Neural crest cell (in vitro differentiated cells): Measurements from ENCODE around the gene FAM81A. TPM values are rescaled to one million over a fixed set of nuclear protein-coding genes. Genes with fewer than 3 reads are reported as not detected.

ENCODE experiments used
- DNase-seq: peaks from one replicate; pipeline ENCODE4 v3.0.0; 2021; ENCODE audit warnings: low read depth, mixed read lengths, low spot score
- H3K27ac Mint-ChIP-seq: one replicate; pipeline ENCODE4 v1.8.0; 2021; ENCODE audit warnings: mild to moderate bottlenecking, mixed read lengths; ENCODE audit not compliant: unreplicated experiment
- H3K27me3 Mint-ChIP-seq: 2 replicates; pipeline ENCODE4 v1.8.0; 2021; ENCODE audit warnings: low read depth, mild to moderate bottlenecking, mixed read lengths
- H3K36me3 Mint-ChIP-seq: 2 replicates; pipeline ENCODE4 v1.8.0; 2021; ENCODE audit warnings: low read depth, mild to moderate bottlenecking, mixed read lengths
- H3K4me1 Mint-ChIP-seq: 2 replicates; pipeline ENCODE4 v1.8.0; 2021; ENCODE audit warnings: mixed read lengths
- H3K4me3 Mint-ChIP-seq: one replicate; pipeline ENCODE4 v1.8.0; 2021; ENCODE audit warnings: mild to moderate bottlenecking, mixed read lengths
- H3K9me3 Mint-ChIP-seq: 2 replicates; pipeline ENCODE4 v1.8.0; 2021; ENCODE audit warnings: mixed read lengths
- CTCF ChIP-seq: fragments of 200-600 bp; sonication (generic); conservative IDR thresholded peaks from 2 replicates; pipeline ENCODE4 v1.5.0; 2021; ENCODE audit warnings: antibody characterized with exemption, mild to moderate bottlenecking
- long read RNA-seq: library from polyadenylated mRNA; unstranded; transcript quantifications from one replicate; pipeline ENCODE4 v2.0.0, GENCODE V29; 2020
- total RNA-seq: library from RNA; stranded (reverse); gene quantifications from 2 replicates; pipeline ENCODE4 v1.2.1, GENCODE V29; 2021

The FAM81A gene
- 3.8 and 4.2 TPM in 2 replicates for total RNA-seq
- long read RNA-seq, transcript FAM81A-201 (9 exons, 3,465 nt), result major isoform, 5 of 8 reads
- long read RNA-seq, partial matches to known transcripts, result 1 of 8 reads
- long read RNA-seq, other reads (novel, unspliced or antisense), result 1 of 8 reads

GRCh38 chr15:59437817-59438624 lies at the start of gene FAM81A:
FAM81A (plus strand) TSS chr15:59438186; CDS start chr15:59458627, 20,441 bp downstream.
- no peaks in the 10 kb centered on the region for H3K36me3 Mint-ChIP-seq
- H3K9me3 Mint-ChIP-seq, result no peaks in the 10 kb centered on the region
- no peak for TF ChIP-seq CTCF
- H3K4me1 Mint-ChIP-seq, result peaks cover 19% of the 10 kb centered on the region
- peaks cover 63% of the 10 kb centered on the region for H3K27me3 Mint-ChIP-seq
- peak within 1 kb of the TSS; percentile 91 for H3K4me3 Mint-ChIP-seq
- DNase-seq, result peak; percentile 68
- no peak within 1 kb of the TSS for H3K27ac Mint-ChIP-seq

- Mint-ChIP-seq H3K36me3 (no peaks in the 10 kb centered on the region), H3K27me3 (no peaks in the 10 kb centered on the region), H3K9me3 (no peaks in the 10 kb centered on the region), H3K27ac (no peak overlapping the region), H3K4me3 (no peak overlapping the region), H3K4me1 (no peaks in the 10 kb centered on the region)
- no peak for DNase-seq
- TF ChIP-seq CTCF, result no peak
Observed at GRCh38 chr15:59388670-59389069, 49.3 kb upstream of the FAM81A start.

GRCh38 chr15:59392299-59392698 lies 45.7 kb upstream of the FAM81A start:
- no peaks in the 10 kb centered on the region for H3K9me3 Mint-ChIP-seq
- no peaks in the 10 kb centered on the region for H3K36me3 Mint-ChIP-seq
- H3K27ac Mint-ChIP-seq, result no peak overlapping the region
- no peaks in the 10 kb centered on the region for H3K4me1 Mint-ChIP-seq
- no peak for DNase-seq
- H3K4me3 Mint-ChIP-seq, result no peak overlapping the region
- peaks cover 2% of the 10 kb centered on the region for H3K27me3 Mint-ChIP-seq
- TF ChIP-seq CTCF, result no peak

- Mint-ChIP-seq H3K36me3 (no peaks in the 10 kb centered on the region), H3K4me1 (no peaks in the 10 kb centered on the region), H3K9me3 (no peaks in the 10 kb centered on the region), H3K4me3 (no peak overlapping the region), H3K27me3 (peaks cover 3% of the 10 kb centered on the region), H3K27ac (no peak overlapping the region)
- TF ChIP-seq CTCF, result no peak
- no peak for DNase-seq
Observed at GRCh38 chr15:59394166-59394661, 43.8 kb upstream of the FAM81A start.

- Mint-ChIP-seq H3K4me3 (no peak overlapping the region), H3K27ac (no peak overlapping the region), H3K36me3 (no peaks in the 10 kb centered on the region), H3K27me3 (peaks cover 11% of the 10 kb centered on the region), H3K4me1 (no peaks in the 10 kb centered on the region), H3K9me3 (no peaks in the 10 kb centered on the region)
- DNase-seq, result no peak
- TF ChIP-seq CTCF, result no peak
Observed at GRCh38 chr15:59396211-59396610, 41.8 kb upstream of the FAM81A start.
